Mesothelial cell of epicardium (in vitro differentiated cells): ENCODE results near the gene ITGA8. TPM values are rescaled to one million over a fixed set of nuclear protein-coding genes. Genes with fewer than 3 reads are reported as not detected.

ENCODE experiments used
- DNase-seq, 2 experiments: peaks; one replicate each; pipeline ENCODE4 v3.0.0; 2021; ENCODE audit warnings: low spot score in 2 of 2; ENCODE audit not compliant: unreplicated experiment in 2 of 2
- H3K27ac Mint-ChIP-seq: 2 replicates; pipeline ENCODE4 v1.8.0; 2021; ENCODE audit warnings: mixed read lengths
- H3K27me3 Mint-ChIP-seq: 2 replicates; pipeline ENCODE4 v1.8.0; 2021; ENCODE audit warnings: low read depth, mixed read lengths
- H3K36me3 Mint-ChIP-seq: 2 replicates; pipeline ENCODE4 v1.8.0; 2021; ENCODE audit warnings: mixed read lengths
- H3K4me1 Mint-ChIP-seq: 2 replicates; pipeline ENCODE4 v1.8.0; 2021; ENCODE audit warnings: mixed read lengths
- H3K4me3 Mint-ChIP-seq: 2 replicates; pipeline ENCODE4 v1.8.0; 2021; ENCODE audit warnings: mild to moderate bottlenecking, moderate library complexity, mixed read lengths
- H3K9me3 Mint-ChIP-seq: 2 replicates; pipeline ENCODE4 v1.8.0; 2021; ENCODE audit warnings: mixed read lengths
- CTCF ChIP-seq: fragments of 200-600 bp; sonication (generic); IDR thresholded peaks from one replicate; pipeline ENCODE4 v1.5.0; 2021; ENCODE audit warnings: antibody characterized with exemption; ENCODE audit not compliant: unreplicated experiment
- total RNA-seq: library from RNA; stranded (reverse); gene quantifications from 3 replicates; pipeline ENCODE4 v1.2.1, GENCODE V29; 2021

Gene ITGA8
- total RNA-seq, 1 donor from 2014 or later, result 21.7 TPM

GRCh38 chr10:15681076-15681475, 38.6 kb downstream of the ITGA8 start:
- no peak overlapping the region for H3K27ac Mint-ChIP-seq
- TF ChIP-seq CTCF, result no peak
- no peaks in the 10 kb centered on the region for H3K4me1 Mint-ChIP-seq

GRCh38 chr10:15678851-15679250, 40.9 kb downstream of the ITGA8 start:
- H3K36me3 Mint-ChIP-seq, result no peaks in the 10 kb centered on the region
- H3K27ac Mint-ChIP-seq, result no peak overlapping the region
- H3K4me1 Mint-ChIP-seq, result no peaks in the 10 kb centered on the region
- DNase-seq, result no peak
- no peak for TF ChIP-seq CTCF
- H3K9me3 Mint-ChIP-seq, result no peaks in the 10 kb centered on the region
- peaks cover 23% of the 10 kb centered on the region for H3K27me3 Mint-ChIP-seq
- H3K4me3 Mint-ChIP-seq, result no peak overlapping the region

More at GRCh38 chr10:15681076-15681475, 38.6 kb downstream of the ITGA8 start:
- H3K27me3 Mint-ChIP-seq, result peaks cover 21% of the 10 kb centered on the region
- H3K36me3 Mint-ChIP-seq, result no peaks in the 10 kb centered on the region
- no peak for DNase-seq
- no peak overlapping the region for H3K4me3 Mint-ChIP-seq
- H3K9me3 Mint-ChIP-seq, result no peaks in the 10 kb centered on the region

GRCh38 chr10:15672469-15672868, 47.3 kb downstream of the ITGA8 start:
- H3K9me3 Mint-ChIP-seq, result peaks cover 13% of the 10 kb centered on the region
- H3K4me3 Mint-ChIP-seq, result no peak overlapping the region
- no peak for TF ChIP-seq CTCF
- H3K27me3 Mint-ChIP-seq, result peaks cover 17% of the 10 kb centered on the region
- no peaks in the 10 kb centered on the region for H3K4me1 Mint-ChIP-seq
- no peak for DNase-seq
- H3K36me3 Mint-ChIP-seq, result peaks cover 16% of the 10 kb centered on the region
- H3K27ac Mint-ChIP-seq, result no peak overlapping the region

- no peak for DNase-seq
- no peak overlapping the region for H3K4me3 Mint-ChIP-seq
- peaks cover 16% of the 10 kb centered on the region for H3K36me3 Mint-ChIP-seq
- peaks cover 21% of the 10 kb centered on the region for H3K27me3 Mint-ChIP-seq
- no peaks in the 10 kb centered on the region for H3K4me1 Mint-ChIP-seq
- no peak overlapping the region for H3K27ac Mint-ChIP-seq
- no peak for TF ChIP-seq CTCF
- H3K9me3 Mint-ChIP-seq, result peaks cover 19% of the 10 kb centered on the region
Observed at GRCh38 chr10:15670880-15671279, 48.8 kb downstream of the ITGA8 start.

- no peak for DNase-seq
- H3K9me3 Mint-ChIP-seq, result peaks cover 4% of the 10 kb centered on the region
- H3K4me1 Mint-ChIP-seq, result peaks cover 13% of the 10 kb centered on the region
- no peaks in the 10 kb centered on the region for H3K27me3 Mint-ChIP-seq
- TF ChIP-seq CTCF, result no peak
- H3K4me3 Mint-ChIP-seq, result no peak overlapping the region
- H3K27ac Mint-ChIP-seq, result no peak overlapping the region
- H3K36me3 Mint-ChIP-seq, result peaks cover 8% of the 10 kb centered on the region
Observed at GRCh38 chr10:15661574-15661973, 58.1 kb downstream of the ITGA8 start.

- H3K27ac Mint-ChIP-seq, result no peak overlapping the region
- no peaks in the 10 kb centered on the region for H3K27me3 Mint-ChIP-seq
- DNase-seq, result no peak
- peaks cover 8% of the 10 kb centered on the region for H3K36me3 Mint-ChIP-seq
- peaks cover 4% of the 10 kb centered on the region for H3K9me3 Mint-ChIP-seq
- H3K4me3 Mint-ChIP-seq, result no peak overlapping the region
- no peak for TF ChIP-seq CTCF
- peaks cover 13% of the 10 kb centered on the region for H3K4me1 Mint-ChIP-seq
Observed at GRCh38 chr10:15660990-15661389, 58.7 kb downstream of the ITGA8 start.
